HG03159 (cell line): ENCODE results near the gene CNTN1.
"Not testable (repeated sequence)": the region's sequence is repeated elsewhere in the genome, so short reads cannot be mapped to it uniquely, and the experiment has no call there.

Source experiments
- ATAC-seq: cut with Tn5 transposase; IDR thresholded peaks from one replicate; pipeline ENCODE4 v1.9.1; 2021; ENCODE audit warnings: mild to moderate bottlenecking, moderate library complexity; ENCODE audit not compliant: unreplicated experiment

Gene CNTN1

GRCh38 chr12:41019461-41019860 lies 327.2 kb downstream of the CNTN1 start:
- no peak for ATAC-seq

- ATAC-seq: no peak
Measured at GRCh38 chr12:41023836-41024235, 331.6 kb downstream of the CNTN1 start.

GRCh38 chr12:41026151-41026550 lies 333.9 kb downstream of the CNTN1 start:
- no peak for ATAC-seq

- no peak for ATAC-seq
Measured at GRCh38 chr12:41032386-41032785, 340.1 kb downstream of the CNTN1 start.

- ATAC-seq: no peak
Measured at GRCh38 chr12:41034686-41035085, 342.4 kb downstream of the CNTN1 start.

GRCh38 chr12:41039461-41039860 lies 347.2 kb downstream of the CNTN1 start:
- no peak for ATAC-seq

GRCh38 chr12:41045509-41045908 lies 353.3 kb downstream of the CNTN1 start:
- ATAC-seq: no peak

GRCh38 chr12:41049033-41049432 lies 356.8 kb downstream of the CNTN1 start:
- no peak for ATAC-seq

- no peak for ATAC-seq
Measured at GRCh38 chr12:41051954-41052353, 359.7 kb downstream of the CNTN1 start.

GRCh38 chr12:41052441-41052840 lies 360.2 kb downstream of the CNTN1 start:
- no peak for ATAC-seq

GRCh38 chr12:41053046-41053445 lies 360.8 kb downstream of the CNTN1 start:
- ATAC-seq: no peak

GRCh38 chr12:41055875-41056577 lies 363.8 kb downstream of the CNTN1 start:
- no peak for ATAC-seq

GRCh38 chr12:41058266-41058665 lies 366.0 kb downstream of the CNTN1 start:
- ATAC-seq: no peak

- ATAC-seq: no peak
Measured at GRCh38 chr12:41061192-41061591, 369.0 kb downstream of the CNTN1 start.

- no peak for ATAC-seq
Measured at GRCh38 chr12:41064411-41064810, 372.2 kb downstream of the CNTN1 start.

GRCh38 chr12:41067941-41068645 lies 375.9 kb downstream of the CNTN1 start:
- no peak for ATAC-seq

- peak; percentile 77 for ATAC-seq
Measured at GRCh38 chr12:41073633-41074472, 381.6 kb downstream of the CNTN1 start.

GRCh38 chr12:41074473-41074769 lies 382.2 kb downstream of the CNTN1 start:
- peak; percentile 23 for ATAC-seq

GRCh38 chr12:41076114-41076513 lies 383.9 kb downstream of the CNTN1 start:
- no peak for ATAC-seq

- ATAC-seq: not testable (repeated sequence)
Measured at GRCh38 chr12:41081241-41081640, 389.0 kb downstream of the CNTN1 start.

GRCh38 chr12:41089438-41089837 lies 397.2 kb downstream of the CNTN1 start:
- ATAC-seq: no peak

GRCh38 chr12:41092115-41092514 lies 399.9 kb downstream of the CNTN1 start:
- no peak for ATAC-seq
